Occipital lobe (tissue), 2 donors: ENCODE results near the gene MYO5B. TPM values are rescaled to one million over a fixed set of nuclear protein-coding genes. Genes with fewer than 3 reads are reported as not detected.
"Not testable (repeated sequence)": the region's sequence is repeated elsewhere in the genome, so short reads cannot be mapped to it uniquely, and the experiment has no call there.

ENCODE experiments used
- DNase-seq: peaks from one replicate; lab custom pipeline; 2025; lab: John Stamatoyannopoulos, UW
- total RNA-seq: library from RNA; depleted of rRNA; stranded (reverse); fragments of >200 nt; gene quantifications from one replicate; pipeline ENCODE4 v1.2.3, GENCODE V29; 2014

MYO5B gene
- total RNA-seq, 1 donor from 2014 or later = 30.7 TPM

- DNase-seq = no peak
These were observed 90.5 kb downstream of the MYO5B start for GRCh38 chr18:50104421-50104820.

GRCh38 chr18:50099725-50100407 lies 95.1 kb downstream of the MYO5B start:
- no peak for DNase-seq

- DNase-seq = no peak
These were observed 97.2 kb downstream of the MYO5B start for GRCh38 chr18:50097702-50098101.

GRCh38 chr18:50096766-50097435 lies 98.0 kb downstream of the MYO5B start:
- no peak for DNase-seq

- not testable (repeated sequence) for DNase-seq
These were observed 100.2 kb downstream of the MYO5B start for GRCh38 chr18:50094786-50095185.

GRCh38 chr18:50094221-50094773 lies 100.7 kb downstream of the MYO5B start:
- no peak for DNase-seq

GRCh38 chr18:50093366-50094064 lies 101.4 kb downstream of the MYO5B start:
- no peak for DNase-seq

- DNase-seq = no peak
These were observed 102.6 kb downstream of the MYO5B start for GRCh38 chr18:50092245-50092805.

- DNase-seq = no peak
These were observed 103.3 kb downstream of the MYO5B start for GRCh38 chr18:50091509-50092244.

- no peak for DNase-seq
These were observed 104.3 kb downstream of the MYO5B start for GRCh38 chr18:50090370-50091312.

GRCh38 chr18:50089702-50090101 lies 105.2 kb downstream of the MYO5B start:
- DNase-seq = no peak

- DNase-seq = no peak
These were observed 111.2 kb downstream of the MYO5B start for GRCh38 chr18:50083708-50084107.

GRCh38 chr18:50080932-50081560 lies 113.9 kb downstream of the MYO5B start:
- DNase-seq = no peak

- no peak for DNase-seq
These were observed 114.6 kb downstream of the MYO5B start for GRCh38 chr18:50080316-50080715.

- peak; percentile 41 for DNase-seq
These were observed 115.2 kb downstream of the MYO5B start for GRCh38 chr18:50079571-50080295.

GRCh38 chr18:50076277-50076676 lies 118.7 kb downstream of the MYO5B start:
- DNase-seq = no peak

GRCh38 chr18:50075772-50076171 lies 119.2 kb downstream of the MYO5B start:
- no peak for DNase-seq

GRCh38 chr18:50074404-50074803 lies 120.5 kb downstream of the MYO5B start:
- DNase-seq = no peak

GRCh38 chr18:50073319-50073718 lies 121.6 kb downstream of the MYO5B start:
- no peak for DNase-seq
